Breast epithelium (tissue), 3 donors: ENCODE results near the gene PPP2R5B.

Source experiments
- POLR2A ChIP-seq: fragments of 450-650 bp; IDR thresholded peaks from one replicate; pipeline ENCODE4 v1.6.1; 2016; ENCODE audit warnings: antibody characterized with exemption, mild to moderate bottlenecking, moderate library complexity
- POLR2AphosphoS5 ChIP-seq, 3 donors: sonication (generic); formaldehyde crosslinking; IDR thresholded peaks; one replicate each; pipeline ENCODE4 v1.6.1; 2017; ENCODE audit warnings: antibody characterized with exemption in 3 of 3
- TF ChIP-seq, protein P1 (sequence below), 3 donors: fragments of 450-650 bp; IDR thresholded peaks; one replicate each; pipeline ENCODE4 v1.5.1; 2016 to 2017; ENCODE audit warnings: antibody characterized with exemption in 3 of 3, mild to moderate bottlenecking in 3 of 3, moderate library complexity in 3 of 3

DNA sequence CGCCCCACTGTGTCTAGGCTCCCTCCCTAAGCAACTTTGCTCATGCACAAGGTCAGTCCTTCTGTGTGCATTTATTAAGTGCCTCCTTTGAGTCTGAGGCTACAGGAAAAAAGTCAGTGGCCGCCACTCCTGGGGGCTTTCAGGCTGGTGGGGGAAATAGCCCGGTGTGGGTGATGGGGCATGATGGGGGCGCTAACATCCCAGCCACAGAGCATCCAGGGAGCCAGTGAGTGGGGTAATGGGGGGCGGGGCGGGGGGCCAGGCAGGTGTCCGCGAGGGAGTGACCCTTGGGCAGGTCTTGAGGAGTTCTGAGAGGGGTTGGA lies 36.1 kb upstream of the PPP2R5B start:
- TF ChIP-seq, protein P1, sequence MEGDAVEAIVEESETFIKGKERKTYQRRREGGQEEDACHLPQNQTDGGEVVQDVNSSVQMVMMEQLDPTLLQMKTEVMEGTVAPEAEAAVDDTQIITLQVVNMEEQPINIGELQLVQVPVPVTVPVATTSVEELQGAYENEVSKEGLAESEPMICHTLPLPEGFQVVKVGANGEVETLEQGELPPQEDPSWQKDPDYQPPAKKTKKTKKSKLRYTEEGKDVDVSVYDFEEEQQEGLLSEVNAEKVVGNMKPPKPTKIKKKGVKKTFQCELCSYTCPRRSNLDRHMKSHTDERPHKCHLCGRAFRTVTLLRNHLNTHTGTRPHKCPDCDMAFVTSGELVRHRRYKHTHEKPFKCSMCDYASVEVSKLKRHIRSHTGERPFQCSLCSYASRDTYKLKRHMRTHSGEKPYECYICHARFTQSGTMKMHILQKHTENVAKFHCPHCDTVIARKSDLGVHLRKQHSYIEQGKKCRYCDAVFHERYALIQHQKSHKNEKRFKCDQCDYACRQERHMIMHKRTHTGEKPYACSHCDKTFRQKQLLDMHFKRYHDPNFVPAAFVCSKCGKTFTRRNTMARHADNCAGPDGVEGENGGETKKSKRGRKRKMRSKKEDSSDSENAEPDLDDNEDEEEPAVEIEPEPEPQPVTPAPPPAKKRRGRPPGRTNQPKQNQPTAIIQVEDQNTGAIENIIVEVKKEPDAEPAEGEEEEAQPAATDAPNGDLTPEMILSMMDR (IDR thresholded peaks at IDR 0.05) = no peak
- no peak for TF ChIP-seq POLR2A
- no peak for TF ChIP-seq POLR2AphosphoS5 (IDR thresholded peaks at IDR 0.05)
